ENCODE measurements around the gene HIGD2A. TPM values are rescaled to one million over a fixed set of nuclear protein-coding genes. Genes with fewer than 3 reads are reported as not detected.

HIGD2A gene
- total and polyA plus RNA-seq, 9 of the 15 experiments (the other 6 are each of a cell fraction or from before 2014, with no cell fraction given), result 94.7 to 264 (median 163) TPM

DNA sequence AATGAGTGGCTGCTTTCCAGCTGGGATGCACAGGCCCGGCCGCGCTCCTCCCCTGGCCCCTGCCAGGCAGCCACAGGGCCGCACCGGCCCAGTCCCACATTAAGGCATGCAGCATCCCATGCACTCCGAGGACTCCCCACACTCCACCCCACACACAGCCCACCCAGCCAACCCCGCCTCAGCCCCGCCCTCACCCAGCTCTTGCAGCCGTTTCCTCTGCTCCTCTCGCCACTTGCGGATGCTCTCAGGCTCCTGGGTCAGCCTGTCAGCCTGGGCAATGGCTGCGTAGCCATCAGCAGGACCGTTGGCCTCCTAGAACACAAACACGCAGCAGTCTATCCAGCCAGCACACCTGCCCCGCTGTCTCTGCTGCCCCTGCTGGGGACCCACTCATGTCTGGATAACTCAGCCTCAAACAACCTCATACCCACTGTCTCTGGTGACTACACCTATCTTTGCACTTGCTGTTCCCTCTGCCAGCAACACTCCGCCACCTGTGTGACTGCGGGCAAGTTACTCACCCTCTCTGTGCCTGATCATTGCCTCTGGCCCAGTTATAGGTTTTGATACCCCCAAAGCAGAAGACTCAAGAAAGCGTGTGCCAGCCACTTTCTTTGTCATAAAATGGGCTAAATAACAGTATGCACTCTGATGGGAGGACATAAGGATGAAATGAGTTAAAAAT is 9.3 kb downstream of the HIGD2A start:
- CTCF ChIA-PET (ENCODE audit: low intra/inter-chr PET ratio), result no interaction called here
- H3K36me3 ChIP-seq (ENCODE audit: control insufficient read depth, insufficient read depth, low read length), result peaks cover 34% of the 10 kb centered on the region; the same call in 2 of the 3 replicates
- peaks cover 3% of the 10 kb centered on the region for H3K9me1 ChIP-seq (ENCODE audit: control insufficient read depth, insufficient read depth, low read length)
- H3K27ac ChIP-seq (ENCODE audit: extremely low read depth, low read depth, low read length), result no peak overlapping the region
- 89% methylated on average over 15 of the region's 18 CpGs for WGBS (ENCODE audit: insufficient coverage, low coverage, missing lambda C conversion rate)
- BruUV-seq (replicated peaks), result no TSS peak
- intact Hi-C loops (cut with micrococcal nuclease), result no loop called here
- no peak overlapping the region for H2AFZ ChIP-seq (ENCODE audit: low read depth, low read length)
- in situ Hi-C loops (cut with MboI), result no loop called here
- H3K9ac ChIP-seq (ENCODE audit: insufficient read depth in 1 of 2, low read depth in 2 of 2, low read length in 2 of 2), result peak overlapping the region in 1 of 2 experiments; percentile 24; a peak in 2 of 4 replicates
- TF ChIP-seq, protein P1, sequence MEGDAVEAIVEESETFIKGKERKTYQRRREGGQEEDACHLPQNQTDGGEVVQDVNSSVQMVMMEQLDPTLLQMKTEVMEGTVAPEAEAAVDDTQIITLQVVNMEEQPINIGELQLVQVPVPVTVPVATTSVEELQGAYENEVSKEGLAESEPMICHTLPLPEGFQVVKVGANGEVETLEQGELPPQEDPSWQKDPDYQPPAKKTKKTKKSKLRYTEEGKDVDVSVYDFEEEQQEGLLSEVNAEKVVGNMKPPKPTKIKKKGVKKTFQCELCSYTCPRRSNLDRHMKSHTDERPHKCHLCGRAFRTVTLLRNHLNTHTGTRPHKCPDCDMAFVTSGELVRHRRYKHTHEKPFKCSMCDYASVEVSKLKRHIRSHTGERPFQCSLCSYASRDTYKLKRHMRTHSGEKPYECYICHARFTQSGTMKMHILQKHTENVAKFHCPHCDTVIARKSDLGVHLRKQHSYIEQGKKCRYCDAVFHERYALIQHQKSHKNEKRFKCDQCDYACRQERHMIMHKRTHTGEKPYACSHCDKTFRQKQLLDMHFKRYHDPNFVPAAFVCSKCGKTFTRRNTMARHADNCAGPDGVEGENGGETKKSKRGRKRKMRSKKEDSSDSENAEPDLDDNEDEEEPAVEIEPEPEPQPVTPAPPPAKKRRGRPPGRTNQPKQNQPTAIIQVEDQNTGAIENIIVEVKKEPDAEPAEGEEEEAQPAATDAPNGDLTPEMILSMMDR (IDR thresholded peaks at IDR 0.05 in 2 of 3, conservative IDR thresholded peaks at IDR 0.05 in 1 of 3; ENCODE audit: insufficient read depth in 2 of 3, low read depth in 1 of 3, low read length in 3 of 3), result 0 out of 6 replicates have a peak, but pooled peaks of 1 of the 3 experiments have one; percentile 11
- peak in 1 of 2 experiments; percentile 36; a peak in 1 of 4 replicates for TF ChIP-seq KDM1A (IDR thresholded peaks at IDR 0.05)
- TF ChIP-seq ZFP36 (IDR thresholded peaks at IDR 0.05; ENCODE audit: low read depth, low read length, partially characterized antibody), result peak; percentile 53
- no peak for TF ChIP-seq CBX1 (IDR thresholded peaks at IDR 0.05; ENCODE audit: low read depth)
- TF ChIP-seq, protein P2, sequence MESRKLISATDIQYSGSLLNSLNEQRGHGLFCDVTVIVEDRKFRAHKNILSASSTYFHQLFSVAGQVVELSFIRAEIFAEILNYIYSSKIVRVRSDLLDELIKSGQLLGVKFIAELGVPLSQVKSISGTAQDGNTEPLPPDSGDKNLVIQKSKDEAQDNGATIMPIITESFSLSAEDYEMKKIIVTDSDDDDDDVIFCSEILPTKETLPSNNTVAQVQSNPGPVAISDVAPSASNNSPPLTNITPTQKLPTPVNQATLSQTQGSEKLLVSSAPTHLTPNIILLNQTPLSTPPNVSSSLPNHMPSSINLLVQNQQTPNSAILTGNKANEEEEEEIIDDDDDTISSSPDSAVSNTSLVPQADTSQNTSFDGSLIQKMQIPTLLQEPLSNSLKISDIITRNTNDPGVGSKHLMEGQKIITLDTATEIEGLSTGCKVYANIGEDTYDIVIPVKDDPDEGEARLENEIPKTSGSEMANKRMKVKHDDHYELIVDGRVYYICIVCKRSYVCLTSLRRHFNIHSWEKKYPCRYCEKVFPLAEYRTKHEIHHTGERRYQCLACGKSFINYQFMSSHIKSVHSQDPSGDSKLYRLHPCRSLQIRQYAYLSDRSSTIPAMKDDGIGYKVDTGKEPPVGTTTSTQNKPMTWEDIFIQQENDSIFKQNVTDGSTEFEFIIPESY (CRISPR knock-in tag; IDR thresholded peaks at IDR 0.05), result peak; percentile 59; the same call in 1 of the 2 replicates
- TF ChIP-seq, protein P3, sequence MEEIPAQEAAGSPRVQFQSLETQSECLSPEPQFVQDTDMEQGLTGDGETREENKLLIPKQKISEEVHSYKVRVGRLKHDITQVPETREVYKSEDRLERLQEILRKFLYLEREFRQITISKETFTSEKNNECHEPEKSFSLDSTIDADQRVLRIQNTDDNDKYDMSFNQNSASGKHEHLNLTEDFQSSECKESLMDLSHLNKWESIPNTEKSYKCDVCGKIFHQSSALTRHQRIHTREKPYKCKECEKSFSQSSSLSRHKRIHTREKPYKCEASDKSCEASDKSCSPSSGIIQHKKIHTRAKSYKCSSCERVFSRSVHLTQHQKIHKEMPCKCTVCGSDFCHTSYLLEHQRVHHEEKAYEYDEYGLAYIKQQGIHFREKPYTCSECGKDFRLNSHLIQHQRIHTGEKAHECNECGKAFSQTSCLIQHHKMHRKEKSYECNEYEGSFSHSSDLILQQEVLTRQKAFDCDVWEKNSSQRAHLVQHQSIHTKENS (CRISPR knock-in tag; IDR thresholded peaks at IDR 0.05), result no peak
- peak; percentile 80 for TF ChIP-seq BCOR (IDR thresholded peaks at IDR 0.05)
- no peaks in the 10 kb centered on the region for H3K27me3 ChIP-seq (ENCODE audit: control insufficient read depth in 2 of 2, insufficient read depth in 2 of 2, low read length in 2 of 2)
- no peak overlapping the region for H3K4me3 ChIP-seq
- POLR2A ChIA-PET, result no interaction called here
- ATAC-seq, result no peak
- DNase-seq (ENCODE audit: extremely low read depth in 1 of 4, low spot score in 3 of 4), result no peak
- peaks cover 12 to 25% of the 10 kb centered on the region in 2 experiments; a peak in 4 of 5 replicates for H3K4me1 ChIP-seq (replicated peaks in 1 of 2; ENCODE audit: control insufficient read depth in 2 of 2, insufficient read depth in 2 of 2, low read length in 2 of 2)
- H3K9me3 ChIP-seq (replicated peaks; ENCODE audit: control insufficient read depth, insufficient read depth, low read depth, low read length), result no peaks in the 10 kb centered on the region
- H3K4me2 ChIP-seq (ENCODE audit: insufficient read depth, low read length), result no peak overlapping the region
- no peaks in the 10 kb centered on the region for H4K20me1 ChIP-seq (replicated peaks; ENCODE audit: control insufficient read depth, insufficient read depth, low read length)
- FAIRE-seq, result no peak
- H3K79me2 ChIP-seq (ENCODE audit: control insufficient read depth, insufficient read depth, low read length), result no peaks in the 10 kb centered on the region
